GM12801 (cell line): ENCODE results near the gene PBRM1.

Experiments
- CTCF ChIP-seq: IDR thresholded peaks from one replicate; pipeline ENCODE4 v1.5.1; 2011; ENCODE audit warnings: control low read depth; ENCODE audit not compliant: insufficient read length; ENCODE audit errors: extremely low read depth

The PBRM1 gene

DNA sequence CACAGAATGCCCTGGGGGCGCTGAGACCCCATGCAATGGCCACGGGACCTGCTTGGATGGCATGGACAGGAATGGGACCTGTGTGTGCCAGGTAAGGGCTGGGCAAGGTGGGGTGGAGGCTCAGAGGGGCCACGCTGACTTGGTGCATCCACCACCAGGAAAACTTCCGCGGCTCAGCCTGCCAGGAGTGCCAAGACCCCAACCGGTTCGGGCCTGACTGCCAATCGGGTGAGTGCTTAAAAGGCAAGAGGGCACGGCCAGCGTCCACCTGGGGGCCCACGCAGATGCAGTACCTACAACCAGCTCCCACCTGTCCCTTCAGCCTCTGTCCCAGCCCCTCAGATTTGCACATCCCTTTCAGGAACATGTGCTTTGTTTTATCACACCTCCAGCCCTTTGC, 183.7 kb downstream of the PBRM1 start:
- TF ChIP-seq CTCF, result no peak

DNA sequence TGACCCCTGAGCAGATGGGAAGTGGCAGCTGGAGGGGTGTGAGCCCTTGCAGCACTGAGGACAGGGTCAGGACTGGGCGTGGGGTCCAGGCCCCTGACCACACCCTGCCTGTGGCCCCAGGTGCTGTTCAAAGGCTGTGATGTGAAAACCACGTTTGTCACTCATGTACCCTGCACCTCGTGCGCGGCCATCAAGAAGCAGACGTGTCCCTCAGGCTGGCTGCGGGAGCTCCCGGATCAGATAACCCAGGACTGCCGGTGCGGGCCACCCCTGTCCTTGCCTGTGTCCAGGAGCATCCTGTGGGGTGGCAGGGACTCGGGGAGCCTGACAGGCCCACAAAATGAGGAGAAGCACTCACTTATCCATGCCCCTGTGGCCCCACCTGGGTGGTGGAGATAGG, 184.7 kb downstream of the PBRM1 start:
- no peak for TF ChIP-seq CTCF

GRCh38 chr3:52498137-52499054, 187.3 kb downstream of the PBRM1 start:
- TF ChIP-seq CTCF, result no peak

DNA sequence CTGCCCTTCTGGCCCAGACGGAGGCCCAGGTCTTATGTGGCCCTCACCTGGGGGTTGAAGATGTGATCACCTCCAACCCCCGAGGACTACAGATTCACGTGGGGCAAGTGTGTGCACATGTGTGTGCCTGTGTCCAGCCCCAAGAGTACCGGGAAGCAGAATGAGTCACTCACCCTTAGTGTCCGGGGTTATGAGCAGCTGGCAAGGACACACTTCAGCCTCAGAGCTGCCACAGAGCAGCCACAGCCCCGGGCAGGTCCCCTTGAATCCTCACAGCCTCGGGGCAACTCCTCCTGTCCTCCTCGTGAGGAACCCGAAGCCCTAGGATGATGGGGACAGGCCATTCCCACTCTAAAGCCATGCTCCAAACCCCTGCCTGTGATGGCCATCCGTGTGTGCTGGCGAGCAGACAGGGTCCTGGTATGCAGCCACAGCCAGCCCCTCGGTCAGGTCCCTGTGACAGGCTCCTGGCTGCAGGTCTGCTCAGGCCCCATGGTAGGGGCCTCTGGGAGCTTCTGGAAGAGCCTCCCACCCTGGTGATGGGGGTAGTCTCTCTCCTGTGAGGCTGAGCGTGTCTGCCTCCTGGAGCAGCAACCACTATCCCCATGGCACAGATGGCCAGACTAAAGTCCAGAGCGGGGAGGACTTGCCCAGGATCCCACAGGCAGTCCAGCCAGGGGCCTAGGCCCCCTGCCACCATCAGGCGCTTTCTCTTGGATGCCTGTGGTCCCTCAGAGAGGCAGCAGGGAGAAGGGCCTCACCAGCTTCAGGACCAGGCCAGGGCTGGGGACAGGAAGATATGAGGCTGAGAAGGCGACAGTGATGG, 189.7 kb downstream of the PBRM1 start:
- no peak for TF ChIP-seq CTCF
